HuH-7.5 (cell line): Measurements from ENCODE around the gene CYP26C1.

Source experiments
- DNase-seq: peaks from one replicate; pipeline ENCODE4 v3.0.0; 2011; ENCODE audit warnings: low spot score

CYP26C1 gene

DNA sequence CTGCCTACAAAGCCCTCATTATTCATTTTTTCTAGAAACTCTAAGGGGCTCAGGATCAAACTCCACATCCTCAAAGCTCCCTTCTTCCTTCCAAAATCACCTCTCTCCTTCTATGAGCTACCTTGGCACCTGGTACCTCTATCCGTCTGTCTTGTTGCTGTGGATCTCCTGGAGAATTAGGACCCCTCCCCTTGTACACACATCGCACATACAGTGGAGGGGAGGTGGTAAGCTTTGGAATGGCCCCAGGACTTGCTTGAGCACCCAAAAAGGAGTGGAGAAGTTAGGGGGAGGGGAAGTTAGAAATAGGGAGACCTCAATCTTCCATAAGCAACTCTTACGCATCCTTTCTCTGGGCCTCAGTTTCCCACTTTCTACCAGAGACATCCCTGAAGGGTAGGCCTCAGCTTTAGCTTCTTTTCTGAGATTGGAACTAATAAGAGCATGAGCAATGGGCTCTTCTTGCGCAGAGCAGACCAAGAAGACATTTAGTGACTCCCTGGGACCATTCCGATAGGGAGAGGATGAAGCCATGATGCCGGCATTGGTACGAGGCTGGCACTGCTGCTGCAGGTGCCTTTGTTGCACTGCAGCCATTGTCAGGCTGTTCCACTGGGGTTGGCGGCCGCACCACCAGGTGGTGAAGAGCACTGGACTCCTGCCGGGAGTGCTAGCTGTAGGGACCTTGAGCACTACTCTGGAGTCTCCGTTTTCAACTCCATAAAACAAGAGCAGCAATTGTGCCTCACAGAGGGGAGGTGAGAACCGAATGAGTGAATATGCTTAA, 4.5 kb downstream of the CYP26C1 start:
- DNase-seq, result no peak

DNA sequence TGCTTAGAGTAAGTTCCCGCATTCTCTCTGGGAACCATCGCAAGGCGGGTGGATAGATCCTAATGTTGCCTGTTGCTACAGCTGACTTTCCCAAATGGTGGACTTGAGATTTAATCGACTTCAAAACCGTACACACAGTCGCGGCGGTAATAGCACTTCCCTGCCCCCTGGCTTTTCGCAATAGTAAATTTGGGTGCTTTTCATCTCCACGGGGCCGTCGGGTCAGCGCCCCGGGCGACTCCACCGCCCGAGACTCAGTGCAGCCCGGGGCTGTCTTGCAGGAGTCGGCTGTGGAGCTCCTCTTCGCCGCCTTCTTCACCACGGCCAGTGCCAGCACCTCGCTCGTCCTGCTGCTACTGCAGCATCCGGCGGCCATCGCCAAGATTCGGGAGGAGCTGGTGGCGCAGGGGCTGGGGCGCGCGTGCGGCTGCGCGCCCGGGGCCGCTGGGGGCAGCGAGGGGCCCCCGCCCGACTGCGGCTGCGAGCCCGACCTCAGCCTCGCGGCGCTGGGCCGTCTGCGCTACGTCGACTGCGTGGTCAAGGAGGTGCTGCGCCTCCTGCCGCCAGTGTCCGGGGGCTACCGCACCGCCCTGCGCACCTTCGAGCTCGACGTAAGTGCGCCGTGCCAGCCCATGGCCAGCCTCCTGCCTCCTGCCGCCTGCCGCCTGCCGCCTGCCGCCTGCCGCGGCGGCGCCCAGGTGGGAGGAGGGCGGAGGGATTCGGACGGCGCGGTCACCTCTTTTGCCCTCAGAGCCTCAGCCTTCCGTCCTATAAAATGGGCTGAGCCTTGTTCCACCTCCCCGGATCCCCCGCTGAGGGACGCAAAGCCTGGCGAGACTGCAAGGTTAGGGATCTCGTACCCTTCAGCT, 5.3 kb downstream of the CYP26C1 start:
- DNase-seq, result no peak

DNA sequence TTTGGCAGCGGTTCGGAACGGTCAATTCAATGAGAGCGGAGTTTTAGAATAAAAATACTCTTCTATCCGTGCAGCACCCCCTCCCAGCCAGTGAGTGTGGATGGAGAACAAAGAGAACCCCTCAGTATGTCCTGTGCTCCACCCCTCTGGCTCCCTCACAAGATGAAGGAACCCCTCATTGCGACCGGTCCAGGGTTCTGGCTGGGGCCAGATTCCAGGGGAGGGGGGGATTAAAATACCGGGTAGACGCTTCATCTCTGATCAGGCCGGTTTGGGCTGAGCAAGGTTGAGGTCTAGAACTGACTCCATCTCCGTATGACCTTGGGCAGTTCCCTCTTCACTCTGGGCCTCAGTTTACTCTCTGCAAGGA, 5.9 kb downstream of the CYP26C1 start:
- no peak for DNase-seq

DNA sequence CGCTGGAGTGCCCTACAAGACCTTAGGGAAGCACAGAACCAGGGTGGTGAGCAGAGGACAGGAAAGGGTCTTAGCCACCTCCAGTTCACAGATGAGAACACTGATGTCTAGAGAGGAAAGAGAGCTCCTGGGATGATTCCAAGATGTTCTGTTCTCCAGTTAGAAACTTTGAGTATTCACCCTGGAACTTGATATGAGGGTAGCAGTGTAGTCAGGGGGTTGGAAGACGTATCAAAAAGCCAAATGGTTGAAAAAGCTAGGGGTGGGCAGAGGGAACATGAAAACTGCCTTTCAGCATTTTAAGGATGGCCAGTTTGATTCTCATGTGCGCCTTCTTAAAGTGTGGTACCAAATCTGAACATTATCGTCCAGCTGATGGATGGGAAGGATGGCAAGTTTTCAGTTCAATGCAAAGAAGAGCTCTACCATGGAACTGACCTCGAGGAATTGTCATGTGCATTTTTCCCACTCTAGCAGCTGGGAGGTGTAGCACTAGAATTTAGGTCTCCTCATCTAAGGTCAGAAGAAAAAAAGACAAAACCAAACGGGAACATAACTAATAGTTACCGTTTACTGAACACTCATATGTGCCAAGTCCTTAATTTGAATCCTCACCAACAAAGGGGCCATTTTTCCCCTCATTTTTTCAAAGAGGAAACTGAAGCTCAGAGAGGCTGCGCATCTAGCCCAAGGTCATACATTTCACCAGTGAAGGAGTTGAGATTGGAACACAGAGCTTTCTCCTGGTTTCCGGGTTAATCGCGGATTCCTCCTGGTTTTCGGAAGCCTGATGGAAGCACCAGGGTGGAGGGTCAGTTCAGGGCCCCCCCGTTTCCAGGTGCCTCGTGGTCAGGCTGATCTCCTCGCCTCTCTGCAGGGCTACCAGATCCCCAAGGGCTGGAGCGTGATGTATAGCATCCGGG, 7.1 kb downstream of the CYP26C1 start:
- peak; percentile 43 for DNase-seq

DNA sequence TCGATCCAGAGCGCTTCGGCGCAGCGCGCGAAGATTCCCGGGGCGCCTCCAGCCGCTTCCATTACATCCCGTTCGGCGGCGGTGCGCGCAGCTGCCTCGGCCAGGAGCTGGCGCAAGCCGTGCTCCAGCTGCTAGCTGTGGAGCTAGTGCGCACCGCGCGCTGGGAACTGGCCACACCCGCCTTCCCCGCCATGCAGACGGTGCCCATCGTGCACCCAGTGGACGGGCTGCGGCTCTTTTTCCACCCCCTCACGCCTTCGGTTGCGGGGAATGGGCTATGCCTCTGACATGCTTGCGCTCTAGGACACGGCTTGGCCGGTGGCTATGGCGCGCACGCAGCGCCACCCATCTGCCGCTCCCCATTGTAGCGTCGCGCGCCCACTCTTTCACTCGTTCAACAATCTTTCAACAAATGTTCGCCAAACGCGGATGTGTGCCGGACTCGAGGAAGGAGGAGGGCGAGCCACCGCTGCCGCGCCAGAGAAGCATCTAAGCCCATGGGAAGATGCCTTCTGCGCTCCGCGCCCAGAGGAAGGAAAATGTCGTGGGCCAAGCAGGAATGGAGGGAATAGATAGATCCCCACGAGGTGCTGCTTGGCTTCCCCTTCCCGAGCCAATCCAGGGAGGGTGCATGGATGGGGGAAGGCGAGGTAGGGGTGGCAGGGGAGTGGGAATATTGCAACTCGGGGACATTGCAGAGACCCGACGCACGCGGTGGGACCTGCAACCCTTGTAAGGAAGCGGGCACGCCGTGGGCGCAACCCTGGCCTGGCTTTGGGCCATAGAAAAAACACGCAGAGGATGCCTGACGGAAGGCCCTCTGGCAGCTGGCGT, 8.0 kb downstream of the CYP26C1 start:
- DNase-seq, result peak; percentile 80

DNA sequence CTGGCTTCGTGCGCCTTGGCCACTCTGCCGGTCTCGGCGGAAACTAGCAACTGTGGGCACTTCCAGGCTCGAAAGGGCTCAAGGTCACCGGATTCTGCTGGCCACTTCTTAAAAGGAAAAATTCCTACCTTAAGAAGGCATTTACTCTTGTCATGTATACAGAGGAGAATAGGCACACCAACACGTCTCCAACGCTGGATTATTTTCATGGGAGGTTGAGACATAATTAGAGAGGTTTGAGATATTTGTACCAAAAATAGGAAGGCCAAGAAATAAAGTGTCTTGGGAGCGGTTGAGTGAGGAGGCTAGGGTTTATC, 8.6 kb downstream of the CYP26C1 start:
- no peak for DNase-seq

DNA sequence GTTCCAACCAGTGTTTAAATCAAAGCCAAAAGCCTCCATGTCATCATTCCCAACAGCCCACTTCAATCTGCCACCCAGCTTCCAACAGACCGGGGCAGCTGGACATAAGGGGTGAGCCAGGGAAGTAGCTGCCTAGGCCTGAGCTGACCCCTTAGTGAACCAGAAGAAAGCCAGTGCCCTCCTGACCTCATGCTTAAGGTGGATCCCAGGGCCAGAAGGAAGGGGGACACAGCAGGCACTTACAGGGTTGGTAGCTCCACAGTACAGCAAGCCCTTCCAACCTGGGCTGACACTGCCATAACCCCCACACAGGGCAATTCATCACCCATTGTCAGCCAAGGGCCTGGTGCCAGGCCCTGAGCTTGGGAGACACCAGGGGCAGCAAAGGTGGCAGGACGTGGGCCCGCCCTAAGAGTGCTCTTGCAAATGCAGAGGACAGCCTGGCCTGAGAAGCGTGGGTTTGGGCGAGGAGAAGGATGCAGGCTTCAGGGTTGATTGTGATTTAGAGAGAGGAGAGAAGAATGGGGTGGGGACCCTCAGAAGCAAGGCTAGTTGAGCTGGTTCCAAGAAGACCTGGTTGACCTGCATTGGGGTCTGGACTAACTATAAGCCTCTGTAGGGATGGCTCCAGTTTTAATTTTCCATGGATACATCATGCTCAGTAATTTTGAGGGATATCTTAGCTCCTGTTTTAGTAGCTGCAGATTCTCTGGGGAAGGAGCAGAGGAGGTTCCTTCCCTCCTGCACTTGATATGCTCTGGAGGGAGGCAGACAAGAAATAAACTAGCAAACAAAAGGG, 10.0 kb downstream of the CYP26C1 start:
- no peak for DNase-seq

DNA sequence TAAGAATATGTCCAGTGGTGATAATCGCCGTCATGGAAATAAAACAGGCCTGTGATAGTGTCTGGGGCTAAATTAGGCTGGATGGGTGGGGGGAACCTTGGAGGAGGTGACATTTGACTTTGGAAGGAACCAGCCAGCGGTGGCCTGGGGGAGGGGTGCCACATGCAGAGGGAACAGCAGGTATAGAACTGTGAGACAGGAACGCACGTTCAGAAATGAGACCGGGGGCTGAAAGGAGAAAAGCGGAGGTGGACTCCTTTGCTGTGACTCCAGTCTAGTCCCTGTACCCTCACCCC, 10.5 kb downstream of the CYP26C1 start:
- no peak for DNase-seq

DNA sequence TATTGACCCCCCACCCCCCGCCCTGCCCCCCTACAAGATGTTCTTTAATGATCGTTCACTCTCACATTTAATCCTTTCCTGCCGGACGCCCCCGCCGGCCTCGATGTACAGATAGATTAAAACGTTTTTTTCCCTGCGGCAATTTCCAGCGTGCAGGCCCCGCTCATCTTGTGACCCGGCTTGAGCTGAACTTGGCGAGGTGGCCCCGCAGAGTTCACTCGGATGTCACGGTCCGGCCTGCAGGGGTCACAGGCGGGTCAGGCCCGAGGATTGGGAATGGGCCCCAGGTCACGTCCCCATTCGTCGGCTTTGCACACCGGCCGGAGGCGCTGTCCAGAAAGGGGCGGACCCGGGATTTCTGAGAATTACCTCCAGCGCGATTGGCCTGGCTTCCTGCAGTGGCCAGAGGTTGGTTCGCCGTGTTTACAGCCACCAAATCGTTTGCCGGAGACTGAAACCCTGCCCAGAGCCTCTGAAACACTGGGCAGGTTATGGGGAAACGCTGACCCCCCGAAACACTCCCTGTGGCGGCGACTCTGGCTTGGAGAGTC, 11.2 kb downstream of the CYP26C1 start:
- peak; percentile 98 for DNase-seq

DNA sequence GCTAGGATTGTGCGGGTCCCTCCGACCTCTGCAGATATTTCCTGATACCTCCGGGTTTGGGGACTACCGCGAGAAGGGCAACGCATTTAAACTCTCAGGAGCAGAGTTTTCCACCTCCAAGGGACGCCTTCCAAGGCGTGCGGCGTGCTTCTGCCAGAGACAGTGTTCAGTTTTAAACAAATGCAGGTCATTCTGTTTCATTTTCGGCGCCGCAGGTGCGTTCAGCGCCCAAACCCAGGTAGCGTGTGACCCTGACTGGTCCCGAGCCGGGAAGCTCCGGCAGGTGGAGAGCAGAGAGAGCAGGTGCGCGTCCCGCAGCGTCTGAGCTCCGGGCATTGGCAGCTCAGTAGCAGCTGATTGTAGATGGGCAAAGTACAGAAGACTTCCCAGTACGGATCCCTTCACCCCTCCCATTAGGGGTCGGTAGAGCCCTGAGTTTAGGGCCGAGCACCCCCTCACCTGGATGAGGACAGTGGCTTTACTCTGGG, 11.7 kb downstream of the CYP26C1 start:
- peak; percentile 58 for DNase-seq

DNA sequence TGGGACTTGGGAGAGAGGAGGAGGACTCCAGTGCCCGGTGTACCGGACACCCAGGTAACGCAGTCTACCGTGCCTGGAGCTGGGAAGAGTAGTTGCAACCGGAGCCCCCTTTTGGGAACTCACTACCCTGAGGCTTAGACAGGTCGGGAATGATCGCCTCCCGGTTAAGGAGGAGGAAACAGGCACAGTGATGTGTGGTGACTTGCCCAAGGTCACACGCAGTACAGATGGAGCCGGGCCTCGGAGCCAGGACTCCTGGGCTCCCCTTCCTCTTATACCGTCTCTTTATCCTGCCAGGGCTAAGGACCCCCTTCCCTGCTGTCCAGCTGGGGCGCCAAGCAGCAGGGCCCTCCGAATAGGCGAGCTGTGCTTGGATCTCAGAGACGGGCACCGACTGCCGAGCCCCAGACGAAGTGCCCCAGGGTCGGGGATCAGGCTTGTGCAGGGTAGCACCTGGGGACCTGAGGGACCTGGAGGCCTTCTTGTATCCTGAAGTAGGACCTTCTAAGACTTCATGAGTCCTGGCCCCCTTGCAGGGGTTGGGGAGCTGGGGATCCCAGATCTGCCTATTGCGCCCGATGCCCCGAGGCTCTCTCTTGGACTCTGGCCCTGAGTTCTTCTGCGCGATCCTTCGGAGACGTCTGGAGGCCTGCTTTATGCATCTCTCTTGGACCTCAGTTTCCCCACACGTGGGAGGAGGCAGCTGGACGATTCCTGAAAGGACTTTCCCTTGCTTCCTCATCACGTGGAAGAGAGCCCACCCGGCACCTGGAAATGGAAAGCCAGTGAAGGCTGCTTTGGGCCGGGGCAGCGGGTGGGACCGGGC, 12.3 kb downstream of the CYP26C1 start:
- peak; percentile 59 for DNase-seq

DNA sequence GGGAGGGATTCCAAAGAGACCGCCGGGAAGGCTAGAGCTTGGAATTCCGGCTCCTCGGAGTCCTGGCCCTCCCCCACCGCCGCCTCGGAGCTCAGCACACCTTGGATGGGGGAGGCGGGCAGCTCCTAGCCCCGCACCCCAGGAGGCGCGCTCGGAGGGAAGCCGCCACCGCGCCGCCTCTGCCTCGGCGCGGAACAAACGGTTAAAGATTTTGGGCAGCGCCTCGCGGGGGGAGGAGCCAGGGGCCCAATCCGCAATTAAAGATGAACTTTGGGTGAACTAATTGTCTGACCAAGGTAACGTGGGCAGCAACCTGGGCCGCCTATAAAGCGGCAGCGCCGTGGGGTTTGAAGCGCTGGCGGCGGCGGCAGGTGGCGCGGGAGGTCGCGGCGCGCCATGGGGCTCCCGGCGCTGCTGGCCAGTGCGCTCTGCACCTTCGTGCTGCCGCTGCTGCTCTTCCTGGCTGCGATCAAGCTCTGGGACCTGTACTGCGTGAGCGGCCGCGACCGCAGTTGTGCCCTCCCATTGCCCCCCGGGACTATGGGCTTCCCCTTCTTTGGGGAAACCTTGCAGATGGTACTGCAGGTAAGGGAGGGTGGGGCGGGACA, 13.0 kb downstream of the CYP26C1 start, which contains the start of gene CYP26A1:
Gene CYP26A1, plus strand, starts transcription at position 355 of the 608 bp plus-strand sequence. Its CDS starts 42 bp downstream, at position 397.
- DNase-seq, result peak; percentile 62

DNA sequence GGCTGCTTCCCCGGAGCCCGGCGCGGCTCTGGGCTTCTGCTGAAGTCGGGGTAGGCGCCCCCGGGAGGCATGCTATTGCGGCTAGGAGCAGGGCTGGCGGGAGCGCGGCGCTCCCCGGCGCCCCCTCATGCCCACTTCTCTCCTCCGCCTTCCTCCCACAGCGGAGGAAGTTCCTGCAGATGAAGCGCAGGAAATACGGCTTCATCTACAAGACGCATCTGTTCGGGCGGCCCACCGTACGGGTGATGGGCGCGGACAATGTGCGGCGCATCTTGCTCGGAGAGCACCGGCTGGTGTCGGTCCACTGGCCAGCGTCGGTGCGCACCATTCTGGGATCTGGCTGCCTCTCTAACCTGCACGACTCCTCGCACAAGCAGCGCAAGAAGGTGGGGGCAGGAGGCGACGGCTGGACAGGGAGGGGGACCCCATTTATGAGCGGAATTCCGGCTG, 13.6 kb downstream of the CYP26C1 start:
- DNase-seq, result peak; percentile 77

DNA sequence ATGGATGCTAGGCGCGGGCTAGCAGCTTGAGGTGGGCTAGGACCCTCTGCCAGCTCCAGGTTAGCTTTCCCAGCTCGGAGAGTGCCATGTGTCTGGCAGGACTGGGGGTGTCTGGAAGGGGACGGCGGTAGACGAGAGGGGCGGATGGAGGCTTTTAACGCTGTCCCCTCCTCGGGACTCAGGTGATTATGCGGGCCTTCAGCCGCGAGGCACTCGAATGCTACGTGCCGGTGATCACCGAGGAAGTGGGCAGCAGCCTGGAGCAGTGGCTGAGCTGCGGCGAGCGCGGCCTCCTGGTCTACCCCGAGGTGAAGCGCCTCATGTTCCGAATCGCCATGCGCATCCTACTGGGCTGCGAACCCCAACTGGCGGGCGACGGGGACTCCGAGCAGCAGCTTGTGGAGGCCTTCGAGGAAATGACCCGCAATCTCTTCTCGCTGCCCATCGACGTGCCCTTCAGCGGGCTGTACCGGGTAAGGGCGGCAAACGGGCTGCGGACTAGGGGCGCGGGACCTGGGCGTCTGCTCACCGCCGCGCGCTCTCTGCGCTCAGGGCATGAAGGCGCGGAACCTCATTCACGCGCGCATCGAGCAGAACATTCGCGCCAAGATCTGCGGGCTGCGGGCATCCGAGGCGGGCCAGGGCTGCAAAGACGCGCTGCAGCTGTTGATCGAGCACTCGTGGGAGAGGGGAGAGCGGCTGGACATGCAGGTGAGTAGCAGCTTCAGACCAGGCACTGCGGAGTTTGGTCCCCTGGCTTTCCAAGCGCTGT, 14.2 kb downstream of the CYP26C1 start:
- no peak for DNase-seq

DNA sequence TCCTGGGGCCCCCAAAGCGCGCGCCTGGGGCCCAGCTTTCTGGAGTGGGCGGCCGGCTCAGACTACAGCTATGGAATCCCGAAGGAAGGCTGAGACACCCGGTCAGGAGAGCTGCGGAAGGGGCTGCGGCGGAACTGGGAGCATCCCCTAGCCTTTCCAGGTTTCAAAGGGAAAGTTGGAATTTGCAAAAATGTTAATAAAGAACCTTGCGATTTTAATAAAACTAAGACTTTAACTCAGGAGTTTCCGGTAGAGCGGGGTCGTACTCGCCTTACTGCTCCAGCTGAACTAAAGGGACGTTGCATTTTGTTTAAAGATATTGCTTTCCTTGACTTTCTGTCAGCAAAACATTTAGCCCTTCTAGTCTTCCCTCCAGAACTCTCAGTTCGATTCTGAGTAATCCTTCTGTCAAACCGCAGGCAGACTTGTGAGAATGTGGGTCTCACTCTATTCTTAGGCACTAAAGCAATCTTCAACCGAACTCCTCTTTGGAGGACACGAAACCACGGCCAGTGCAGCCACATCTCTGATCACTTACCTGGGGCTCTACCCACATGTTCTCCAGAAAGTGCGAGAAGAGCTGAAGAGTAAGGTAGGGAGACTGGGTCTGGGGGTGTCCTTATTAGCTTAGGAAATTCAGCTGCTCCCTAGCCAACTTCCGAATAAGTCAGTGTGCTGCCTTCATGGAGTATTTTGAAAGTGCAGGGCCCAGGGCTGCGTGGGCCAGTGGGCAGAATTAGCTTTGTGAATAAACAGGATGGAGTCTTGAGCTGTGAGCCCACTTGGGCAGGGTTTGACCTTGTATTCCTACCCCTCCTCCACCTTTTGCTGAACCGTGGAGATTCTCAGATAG, 15.0 kb downstream of the CYP26C1 start:
- no peak for DNase-seq

DNA sequence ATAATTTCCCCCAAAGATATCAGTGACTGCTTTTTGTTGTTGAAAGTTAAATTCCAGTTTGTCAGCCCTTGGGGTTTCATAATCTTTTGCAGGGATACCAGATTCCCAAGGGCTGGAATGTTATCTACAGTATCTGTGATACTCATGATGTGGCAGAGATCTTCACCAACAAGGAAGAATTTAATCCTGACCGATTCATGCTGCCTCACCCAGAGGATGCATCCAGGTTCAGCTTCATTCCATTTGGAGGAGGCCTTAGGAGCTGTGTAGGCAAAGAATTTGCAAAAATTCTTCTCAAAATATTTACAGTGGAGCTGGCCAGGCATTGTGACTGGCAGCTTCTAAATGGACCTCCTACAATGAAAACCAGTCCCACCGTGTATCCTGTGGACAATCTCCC, 16.3 kb downstream of the CYP26C1 start:
- DNase-seq, result no peak

DNA sequence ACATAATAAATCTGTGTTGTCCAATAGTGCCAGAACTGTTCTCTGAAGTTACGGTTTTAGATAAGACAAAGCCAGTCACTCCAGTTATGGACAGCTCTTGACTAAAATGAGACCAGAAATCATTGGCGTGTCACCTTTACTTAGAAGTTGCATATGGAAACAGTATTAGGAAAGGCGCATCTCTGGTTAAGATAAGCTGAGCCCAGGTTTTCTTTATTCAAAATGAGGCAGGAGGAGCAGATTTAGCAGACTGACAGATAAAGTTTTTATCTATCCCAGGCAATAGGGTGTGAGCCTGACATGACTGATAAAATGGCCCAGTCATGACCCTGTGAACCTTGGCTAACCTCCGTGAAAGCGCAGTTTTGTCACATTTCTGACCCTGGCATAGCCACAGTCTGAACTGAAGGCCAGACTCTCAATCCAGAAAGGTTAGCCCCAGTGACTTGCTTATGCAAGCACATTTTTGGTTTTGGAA, 17.3 kb downstream of the CYP26C1 start:
- peak; percentile 81 for DNase-seq
